SU-DHL-6 (cell line): Measurements from ENCODE around the gene GLI3.

Source experiments
- H2AFZ ChIP-seq: fragments of 200-600 bp; sonication (generic); 2 replicates; pipeline ENCODE4 v1.6.1; 2014; ENCODE audit warnings: low read depth, mild to moderate bottlenecking, moderate library complexity, mixed read lengths, antibody characterized with exemption, low read length; ENCODE audit not compliant: severe bottlenecking
- H3F3A ChIP-seq: fragments of 200-600 bp; shearing (Covaris generic); 2 replicates; pipeline ENCODE4 v1.6.0; 2016; ENCODE audit warnings: antibody characterized with exemption, mild to moderate bottlenecking; ENCODE audit not compliant: insufficient read depth
- H3K27ac ChIP-seq: fragments of 200-600 bp; sonication (generic); 2 replicates; pipeline ENCODE4 v1.5.1; 2016; ENCODE audit warnings: low read depth, mild to moderate bottlenecking, low read length, moderate library complexity, mixed read lengths
- H3K27me3 ChIP-seq: fragments of 200-600 bp; sonication (generic), shearing (Covaris generic); 2 replicates; pipeline ENCODE4 v1.6.0; 2014; ENCODE audit warnings: mild to moderate bottlenecking, low read length
- H3K36me3 ChIP-seq: fragments of 200-600 bp; sonication (generic); 2 replicates; pipeline ENCODE4 v1.6.1; 2014; ENCODE audit warnings: mild to moderate bottlenecking, low read length, mixed read lengths
- H3K4me2 ChIP-seq: fragments of 300-600, 200-600 bp; shearing (Covaris generic), sonication (generic); 2 replicates; pipeline ENCODE4 v1.6.0; 2014; ENCODE audit warnings: low read length, low read depth, mild to moderate bottlenecking; ENCODE audit not compliant: poor library complexity, severe bottlenecking
- H3K4me3 ChIP-seq: fragments of 200-600 bp; sonication (generic); 2 replicates; pipeline ENCODE4 v1.5.1; 2014; ENCODE audit warnings: antibody characterized with exemption, low read length, mild to moderate bottlenecking, mixed read lengths; ENCODE audit not compliant: insufficient read depth, poor library complexity, severe bottlenecking
- H3K79me2 ChIP-seq: fragments of 200-600 bp; sonication (generic); 2 replicates; pipeline ENCODE4 v1.6.1; 2014; ENCODE audit warnings: mild to moderate bottlenecking, low read length, moderate library complexity; ENCODE audit not compliant: insufficient read depth
- H3K9ac ChIP-seq: fragments of 200-600 bp; sonication (generic); 2 replicates; pipeline ENCODE4 v1.7.0; 2014; ENCODE audit warnings: mild to moderate bottlenecking, low read length
- H3K9me2 ChIP-seq: fragments of 200-600 bp; sonication (generic); replicated peaks from 2 replicates; pipeline ENCODE4 v1.6.1; 2014; ENCODE audit warnings: low read length; ENCODE audit not compliant: insufficient read depth
- H3K9me3 ChIP-seq: fragments of 200-600 bp; sonication (generic); 2 replicates; pipeline ENCODE4 v1.6.1; 2014; ENCODE audit warnings: low read length, mixed read lengths; ENCODE audit not compliant: insufficient read depth
- H4K20me1 ChIP-seq: fragments of 200-600 bp; sonication (generic); 2 replicates; pipeline ENCODE4 v1.6.1; 2014; ENCODE audit warnings: low read depth, mild to moderate bottlenecking, antibody characterized with exemption, low read length, moderate library complexity, mixed read lengths
- EZH2phosphoT487 ChIP-seq: fragments of 200-600 bp; sonication (generic), shearing (Covaris generic); conservative IDR thresholded peaks from 2 replicates; pipeline ENCODE4 v1.6.1; 2018; ENCODE audit warnings: mild to moderate bottlenecking, antibody characterized with exemption, low read length, moderate library complexity, mixed read lengths
- TF ChIP-seq, protein P1 (sequence below): fragments of 200-600 bp; sonication (generic); IDR thresholded peaks from one replicate; pipeline ENCODE4 v1.5.1; 2017; ENCODE audit warnings: antibody characterized with exemption, mild to moderate bottlenecking, low read length, moderate library complexity; ENCODE audit not compliant: insufficient read depth, poor library complexity, severe bottlenecking

The GLI3 gene

DNA sequence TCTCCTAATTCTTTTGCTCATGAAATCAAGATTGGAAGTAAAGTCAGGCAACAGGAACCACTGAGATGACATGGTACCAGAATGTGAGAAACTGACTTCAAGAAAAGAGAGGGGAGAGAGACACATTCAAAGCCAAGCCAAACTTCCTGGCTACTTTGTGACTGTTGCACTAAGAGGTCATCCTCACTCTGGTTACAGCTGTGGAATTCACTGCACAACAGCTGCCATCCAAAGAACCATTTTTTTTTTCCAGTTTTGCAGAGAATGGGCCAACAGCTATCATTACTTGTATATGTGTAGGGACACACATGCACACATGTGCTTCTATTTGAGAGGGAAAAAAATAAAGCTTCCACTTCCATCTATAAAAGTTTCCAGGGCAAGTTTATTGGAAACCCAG lies 203.5 kb downstream of the GLI3 start:
- Histone ChIP-seq H3F3A (no peaks in the 10 kb centered on the region), H3K4me2 (no peak overlapping the region), H2AFZ (no peak overlapping the region), H3K9me2 (no peaks in the 10 kb centered on the region), H3K9me3 (no peaks in the 10 kb centered on the region), H3K9ac (no peak overlapping the region), H3K79me2 (no peaks in the 10 kb centered on the region), H3K27me3 (no peaks in the 10 kb centered on the region), H4K20me1 (no peaks in the 10 kb centered on the region), H3K4me3 (no peak overlapping the region), H3K36me3 (no peaks in the 10 kb centered on the region), H3K27ac (no peak overlapping the region)
- TF ChIP-seq, protein P1, sequence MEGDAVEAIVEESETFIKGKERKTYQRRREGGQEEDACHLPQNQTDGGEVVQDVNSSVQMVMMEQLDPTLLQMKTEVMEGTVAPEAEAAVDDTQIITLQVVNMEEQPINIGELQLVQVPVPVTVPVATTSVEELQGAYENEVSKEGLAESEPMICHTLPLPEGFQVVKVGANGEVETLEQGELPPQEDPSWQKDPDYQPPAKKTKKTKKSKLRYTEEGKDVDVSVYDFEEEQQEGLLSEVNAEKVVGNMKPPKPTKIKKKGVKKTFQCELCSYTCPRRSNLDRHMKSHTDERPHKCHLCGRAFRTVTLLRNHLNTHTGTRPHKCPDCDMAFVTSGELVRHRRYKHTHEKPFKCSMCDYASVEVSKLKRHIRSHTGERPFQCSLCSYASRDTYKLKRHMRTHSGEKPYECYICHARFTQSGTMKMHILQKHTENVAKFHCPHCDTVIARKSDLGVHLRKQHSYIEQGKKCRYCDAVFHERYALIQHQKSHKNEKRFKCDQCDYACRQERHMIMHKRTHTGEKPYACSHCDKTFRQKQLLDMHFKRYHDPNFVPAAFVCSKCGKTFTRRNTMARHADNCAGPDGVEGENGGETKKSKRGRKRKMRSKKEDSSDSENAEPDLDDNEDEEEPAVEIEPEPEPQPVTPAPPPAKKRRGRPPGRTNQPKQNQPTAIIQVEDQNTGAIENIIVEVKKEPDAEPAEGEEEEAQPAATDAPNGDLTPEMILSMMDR, result no peak
- TF ChIP-seq EZH2phosphoT487, result no peak

DNA sequence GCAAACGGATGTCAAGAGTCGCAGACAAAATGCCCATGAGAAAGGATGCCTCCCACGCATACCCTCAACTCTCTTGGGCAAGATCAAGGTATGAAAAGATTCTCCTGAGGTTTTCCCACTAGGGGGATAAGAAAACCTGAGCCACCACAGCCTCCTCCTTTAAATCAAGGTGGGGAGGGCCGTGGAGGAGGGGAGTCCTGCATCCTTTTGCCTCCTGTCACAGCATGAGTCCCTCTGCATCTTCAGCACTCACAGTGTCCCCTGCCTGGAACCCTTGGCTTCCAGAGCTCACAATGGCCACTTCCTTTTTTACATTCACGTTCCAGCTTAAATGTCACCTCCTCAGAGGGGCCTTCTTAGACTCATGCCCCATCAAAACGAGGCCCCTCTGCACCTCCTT lies 207.6 kb downstream of the GLI3 start:
- Histone ChIP-seq H3K36me3 (no peaks in the 10 kb centered on the region), H3K79me2 (no peaks in the 10 kb centered on the region), H3K9me2 (no peaks in the 10 kb centered on the region), H3K4me2 (no peak overlapping the region), H3K9ac (no peak overlapping the region), H3K9me3 (no peaks in the 10 kb centered on the region), H3K27ac (no peak overlapping the region), H3K4me3 (no peak overlapping the region), H3F3A (no peaks in the 10 kb centered on the region), H4K20me1 (no peaks in the 10 kb centered on the region), H2AFZ (no peak overlapping the region), H3K27me3 (no peaks in the 10 kb centered on the region)
- TF ChIP-seq, protein P1, result no peak
- no peak for TF ChIP-seq EZH2phosphoT487

DNA sequence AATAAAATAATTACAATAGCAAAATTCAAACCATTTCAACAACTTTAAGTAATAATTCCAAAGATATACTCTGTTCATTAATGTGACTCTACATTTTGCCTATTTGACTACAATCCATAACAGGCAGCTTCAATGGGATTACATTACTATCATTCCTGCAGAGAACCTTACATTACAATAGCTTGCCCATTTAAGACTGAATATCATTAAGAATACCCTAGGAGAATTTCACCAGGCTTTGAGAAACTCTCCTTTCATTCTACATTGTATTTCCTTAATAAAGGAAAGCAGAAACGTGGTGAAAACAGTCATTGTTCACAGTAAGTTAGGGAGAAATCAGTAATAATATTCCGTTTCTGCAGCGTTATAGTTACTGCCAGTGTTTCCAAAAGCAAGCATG lies 209.5 kb downstream of the GLI3 start:
- Histone ChIP-seq H3K27ac (no peak overlapping the region), H3K9me2 (no peaks in the 10 kb centered on the region), H4K20me1 (no peaks in the 10 kb centered on the region), H3K9me3 (no peaks in the 10 kb centered on the region), H3K4me2 (no peak overlapping the region), H3K36me3 (no peaks in the 10 kb centered on the region), H2AFZ (no peak overlapping the region), H3K79me2 (no peaks in the 10 kb centered on the region), H3K4me3 (no peak overlapping the region), H3K27me3 (no peaks in the 10 kb centered on the region), H3K9ac (no peak overlapping the region), H3F3A (no peaks in the 10 kb centered on the region)
- TF ChIP-seq EZH2phosphoT487, result no peak
- TF ChIP-seq, protein P1, result no peak

DNA sequence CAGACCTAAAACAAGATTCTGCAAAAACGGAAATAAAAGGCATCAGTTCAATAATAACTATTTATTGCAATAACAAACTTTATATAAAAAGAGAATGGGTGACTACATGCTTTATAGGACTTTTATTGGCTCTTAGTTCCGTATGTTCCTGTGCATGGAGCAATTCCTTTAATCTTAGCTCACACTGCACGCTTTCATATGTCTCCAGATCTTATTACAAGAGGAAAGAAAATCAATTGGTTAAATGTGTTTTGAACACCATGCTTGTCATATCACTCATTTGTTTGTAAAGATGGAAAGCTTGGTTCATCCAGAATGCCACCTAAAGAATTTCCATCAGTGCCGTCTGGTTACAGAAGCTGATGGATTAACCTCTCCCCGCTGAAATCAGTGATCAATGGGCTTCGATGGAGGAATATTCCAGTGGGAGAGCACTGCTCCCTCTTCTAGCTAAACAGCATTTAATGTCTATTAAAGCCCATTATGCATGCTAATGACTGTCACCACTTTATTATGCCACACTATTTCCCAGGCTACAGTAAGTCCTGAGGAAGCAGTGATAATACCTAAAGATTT lies 210.3 kb downstream of the GLI3 start:
- no peak overlapping the region for H3K9ac ChIP-seq
- H3K36me3 ChIP-seq, result no peaks in the 10 kb centered on the region
- H3K4me2 ChIP-seq, result no peak overlapping the region
- H3K79me2 ChIP-seq, result no peaks in the 10 kb centered on the region
- H3K4me3 ChIP-seq, result no peak overlapping the region
- no peaks in the 10 kb centered on the region for H3K9me2 ChIP-seq
- H3K27me3 ChIP-seq, result no peaks in the 10 kb centered on the region
- TF ChIP-seq EZH2phosphoT487, result no peak
- TF ChIP-seq, protein P1, result no peak
- H4K20me1 ChIP-seq, result no peaks in the 10 kb centered on the region
- H3F3A ChIP-seq, result no peaks in the 10 kb centered on the region
- H2AFZ ChIP-seq, result no peak overlapping the region
- no peaks in the 10 kb centered on the region for H3K9me3 ChIP-seq
- H3K27ac ChIP-seq, result no peak overlapping the region
